Stimulated activated CD4-positive, alpha-beta T cell treated with anti-CD3 and anti-CD28 coated beads, Interleukin-1b, Interleukin-23, amount 100 ng/mL, for 1 hour (primary cell): ENCODE measurements around the gene KMT2B.

ENCODE experiments used
- DNase-seq, 2 donors: peaks; one replicate each; pipeline ENCODE4 v3.0.0-alpha.2; 2020; ENCODE audit warnings: low read depth in 2 of 2

KMT2B gene

DNA sequence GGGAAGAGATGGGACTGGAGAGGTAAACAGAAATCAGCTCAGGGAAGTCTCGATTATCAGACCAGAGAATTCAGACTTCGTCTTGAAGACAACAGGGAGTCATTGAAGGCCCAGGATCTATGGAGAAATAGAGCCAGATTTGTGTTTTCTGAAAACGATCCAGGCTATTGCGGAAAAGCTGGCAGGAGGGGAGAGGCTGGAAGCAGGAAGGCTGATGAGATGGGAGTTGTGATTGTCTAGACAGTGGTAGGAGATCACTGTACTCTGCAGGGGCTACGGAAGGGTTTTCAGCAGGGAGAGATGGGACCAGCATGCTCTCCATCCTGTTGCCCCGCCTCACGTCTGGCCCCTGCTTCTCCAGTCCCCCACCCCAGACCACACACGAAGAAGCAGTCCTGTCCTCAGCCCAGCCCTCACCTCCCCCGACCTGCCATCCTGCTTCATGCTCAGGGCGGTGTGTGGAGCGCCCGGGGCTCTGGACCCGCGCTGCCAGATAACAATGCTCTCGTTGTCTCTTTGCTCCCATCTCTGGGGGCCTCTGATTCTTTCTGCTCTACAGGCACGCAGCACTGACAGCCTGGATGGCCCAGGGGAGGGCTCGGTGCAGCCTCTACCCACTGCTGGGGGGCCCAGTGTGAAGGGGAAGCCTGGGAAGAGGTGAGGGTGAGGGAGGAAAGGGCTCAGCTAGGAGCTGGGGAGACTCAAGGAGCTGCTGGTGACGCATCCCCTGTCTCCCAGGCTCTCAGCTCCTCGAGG, 59.5 kb downstream of the KMT2B start:
- no peak for DNase-seq

GRCh38 chr19:35777961-35778360, 60.2 kb downstream of the KMT2B start:
- DNase-seq: no peak

GRCh38 chr19:35779033-35779432, 61.2 kb downstream of the KMT2B start:
- DNase-seq: no peak

- no peak for DNase-seq
Measured at GRCh38 chr19:35780058-35780457, 62.3 kb downstream of the KMT2B start.

GRCh38 chr19:35780717-35781116, 62.9 kb downstream of the KMT2B start:
- no peak for DNase-seq

- no peak for DNase-seq
Measured at GRCh38 chr19:35781650-35782049, 63.8 kb downstream of the KMT2B start.

DNA sequence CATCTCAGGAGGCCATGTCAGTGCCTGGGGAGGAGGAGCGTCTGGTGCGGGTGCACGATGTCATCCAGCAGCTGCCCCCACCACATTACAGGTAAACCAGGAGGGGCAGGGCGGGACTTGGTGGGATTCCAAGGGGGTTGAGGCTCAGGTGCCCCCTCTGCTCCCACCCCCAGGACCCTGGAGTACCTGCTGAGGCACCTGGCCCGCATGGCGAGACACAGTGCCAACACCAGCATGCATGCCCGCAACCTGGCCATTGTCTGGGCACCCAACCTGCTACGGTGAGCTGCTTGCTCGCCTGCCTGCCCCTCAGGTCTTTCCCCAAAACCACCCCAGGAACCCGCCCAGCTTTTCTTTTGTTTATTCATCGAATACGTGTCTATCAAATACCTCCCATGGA, 64.8 kb downstream of the KMT2B start:
- DNase-seq: no peak

- no peak for DNase-seq
Measured at GRCh38 chr19:35783469-35784434, 65.9 kb downstream of the KMT2B start.

- no peak for DNase-seq
Measured at GRCh38 chr19:35784503-35785338, 66.9 kb downstream of the KMT2B start.

GRCh38 chr19:35785339-35785627, 67.5 kb downstream of the KMT2B start:
- no peak for DNase-seq

- no peak for DNase-seq
Measured at GRCh38 chr19:35786299-35787160, 68.7 kb downstream of the KMT2B start.

DNA sequence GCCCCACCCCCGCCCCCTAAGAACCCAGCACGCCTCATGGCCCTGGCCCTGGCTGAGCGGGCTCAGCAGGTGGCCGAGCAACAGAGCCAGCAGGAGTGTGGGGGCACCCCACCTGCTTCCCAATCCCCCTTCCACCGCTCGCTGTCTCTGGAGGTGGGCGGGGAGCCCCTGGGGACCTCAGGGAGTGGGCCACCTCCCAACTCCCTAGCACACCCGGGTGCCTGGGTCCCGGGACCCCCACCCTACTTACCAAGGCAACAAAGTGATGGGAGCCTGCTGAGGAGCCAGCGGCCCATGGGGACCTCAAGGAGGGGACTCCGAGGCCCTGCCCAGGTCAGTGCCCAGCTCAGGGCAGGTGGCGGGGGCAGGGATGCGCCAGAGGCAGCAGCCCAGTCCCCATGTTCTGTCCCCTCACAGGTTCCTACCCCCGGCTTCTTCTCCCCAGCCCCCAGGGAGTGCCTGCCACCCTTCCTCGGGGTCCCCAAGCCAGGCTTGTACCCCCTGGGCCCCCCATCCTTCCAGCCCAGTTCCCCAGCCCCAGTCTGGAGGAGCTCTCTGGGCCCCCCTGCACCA, 69.5 kb downstream of the KMT2B start:
- no peak for DNase-seq
